Gastroesophageal sphincter (tissue), 4 donors: ENCODE data around the gene IKZF5. TPM values are rescaled to one million over a fixed set of nuclear protein-coding genes. Genes with fewer than 3 reads are reported as not detected.

ENCODE experiments used
- ATAC-seq: fragments of 150-250 bp; one replicate; pipeline ENCODE4 v1.9.1; 2016; ENCODE audit warnings: mild to moderate bottlenecking, moderate library complexity
- H3K27ac ChIP-seq, 4 donors: fragments of 200-600 bp; sonication (generic) in 3 of 4; 1 replicate in 3 of 4; 2 replicates in 1 of 4; pipeline ENCODE4 v1.5.1; 2016 to 2019
- H3K27me3 ChIP-seq: fragments of 200-600 bp; sonication (generic); one replicate; pipeline ENCODE4 v1.5.1; 2019
- H3K36me3 ChIP-seq, 2 donors: fragments of 200-600 bp; sonication (generic); one replicate each; pipeline ENCODE4 v1.5.1; 2019; ENCODE audit warnings: control low read depth in 1 of 2
- H3K4me1 ChIP-seq, 3 donors: fragments of 200-600 bp; sonication (generic); 1 replicate in 2 of 3; 2 replicates in 1 of 3; pipeline ENCODE4 v1.5.1; 2016 to 2019; ENCODE audit warnings: control low read depth in 2 of 3
- H3K4me3 ChIP-seq, 2 donors: fragments of 200-600 bp; sonication (generic); one replicate each; pipeline ENCODE4 v1.5.1; 2019; ENCODE audit warnings: mild to moderate bottlenecking in 1 of 2, moderate library complexity in 1 of 2
- H3K9me3 ChIP-seq, 3 donors: fragments of 200-600 bp; sonication (generic); one replicate each; pipeline ENCODE4 v1.5.1; 2017 to 2019; ENCODE audit warnings: control low read depth in 2 of 3
- CTCF ChIP-seq, 4 experiments: fragments of 200-600 bp in 2 of 4; fragments of 450-650 bp in 2 of 4; sonication (generic) in 1 of 4; IDR thresholded peaks; one replicate each; pipeline ENCODE4 v1.5.1; 2017 to 2019; ENCODE audit warnings: antibody characterized with exemption in 4 of 4, mild to moderate bottlenecking in 2 of 4, moderate library complexity in 2 of 4
- EP300 ChIP-seq: sonication (generic); formaldehyde crosslinking; IDR thresholded peaks from one replicate; pipeline ENCODE4 v1.6.1; 2017; ENCODE audit warnings: antibody characterized with exemption, mild to moderate bottlenecking
- POLR2A ChIP-seq, 2 donors: fragments of 450-650 bp; IDR thresholded peaks; one replicate each; pipeline ENCODE4 v1.6.1; 2017; ENCODE audit warnings: antibody characterized with exemption in 2 of 2, mild to moderate bottlenecking in 2 of 2, moderate library complexity in 1 of 2
- POLR2AphosphoS5 ChIP-seq: sonication (generic); formaldehyde crosslinking; IDR thresholded peaks from one replicate; pipeline ENCODE4 v1.6.1; 2017; ENCODE audit warnings: antibody characterized with exemption
- WGBS, 2 donors: methylation state at CpG; one replicate each; pipeline ENCODE4 v1.1.5; 2018; ENCODE audit warnings: low coverage in 1 of 2; 5-methylcytosine and 5-hydroxymethylcytosine counted together
- total RNA-seq, 4 donors: library from RNA; depleted of rRNA; stranded (reverse); fragments of >200 nt; gene quantifications; one replicate each; pipeline ENCODE4 v1.1.0, GENCODE V29; 2016

Gene IKZF5
- total RNA-seq, 4 donors from 2014 or later, result 5.8 to 14.3 (median 9.5) TPM

- Histone ChIP-seq H3K36me3 (peaks cover 0 to 10% of the 10 kb centered on the region in 2 donors), H3K27me3 (no peaks in the 10 kb centered on the region), H3K9me3 (peaks cover 0 to 19% (median 1%) of the 10 kb centered on the region in 3 donors), H3K4me1 (no peaks in the 10 kb centered on the region), H3K27ac (no peak overlapping the region), H3K4me3 (no peak overlapping the region)
- no peak for ATAC-seq
- TF ChIP-seq EP300 (no peak), CTCF (IDR thresholded peaks at IDR 0.05) (no peak), POLR2A (IDR thresholded peaks at IDR 0.05) (no peak), POLR2AphosphoS5 (no peak)
These were observed 41.7 kb downstream of the IKZF5 start for GRCh38 chr10:122966879-122967278.

- WGBS, 2 donors, result 63 to 89% methylated on average over 2 to 3 of the region's 3 CpGs
- TF ChIP-seq POLR2AphosphoS5 (no peak), POLR2A (IDR thresholded peaks at IDR 0.05) (no peak), CTCF (IDR thresholded peaks at IDR 0.05) (no peak), EP300 (no peak)
- Histone ChIP-seq H3K4me3 (no peak overlapping the region), H3K4me1 (no peaks in the 10 kb centered on the region), H3K9me3 (peaks cover 0 to 14% (median 1%) of the 10 kb centered on the region in 3 donors), H3K27ac (no peak overlapping the region), H3K27me3 (no peaks in the 10 kb centered on the region), H3K36me3 (peaks cover 0 to 10% of the 10 kb centered on the region in 2 donors)
- no peak for ATAC-seq
These were observed 46.2 kb downstream of the IKZF5 start for GRCh38 chr10:122962405-122962804.

- H3K9me3 ChIP-seq, result no peaks in the 10 kb centered on the region
- H3K36me3 ChIP-seq, result no peaks in the 10 kb centered on the region
- no peak for ATAC-seq
- no peak overlapping the region for H3K27ac ChIP-seq
- H3K4me3 ChIP-seq, result no peak overlapping the region
- TF ChIP-seq POLR2AphosphoS5 (no peak), POLR2A (IDR thresholded peaks at IDR 0.05) (no peak), EP300 (no peak), CTCF (IDR thresholded peaks at IDR 0.05) (no peak)
- 76% methylated on average over 5 of the region's 5 CpGs; no CpG with 5 or more reads in 1 of the 2 donors for WGBS, 2 donors
- no peaks in the 10 kb centered on the region for H3K27me3 ChIP-seq
- H3K4me1 ChIP-seq, result peaks cover 0 to 18% (median 11%) of the 10 kb centered on the region in 3 donors
These were observed 51.1 kb downstream of the IKZF5 start for GRCh38 chr10:122957474-122957873.

DNA sequence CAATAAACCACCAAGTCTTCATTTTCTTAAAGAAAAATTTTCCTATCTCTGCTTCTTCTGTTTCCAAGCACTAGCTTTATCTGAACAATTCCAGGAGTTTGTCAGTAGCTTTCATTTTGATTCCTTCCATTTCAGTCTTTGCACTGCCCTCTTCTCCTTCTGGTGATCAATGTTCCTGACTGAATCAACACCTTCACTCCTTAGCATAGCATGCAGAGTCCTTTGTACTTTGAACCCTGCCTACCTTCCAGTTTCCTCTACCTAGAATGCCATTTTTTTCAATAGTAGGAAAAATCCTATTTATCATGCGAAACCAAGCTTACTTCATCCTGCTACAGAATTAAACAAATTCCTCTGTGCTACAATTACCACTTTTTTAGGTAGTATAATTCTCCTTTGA lies 52.7 kb downstream of the IKZF5 start:
- ATAC-seq, result no peak
- Histone ChIP-seq H3K27ac (no peak overlapping the region), H3K4me1 (peaks cover 0 to 28% (median 16%) of the 10 kb centered on the region in 3 donors), H3K4me3 (no peak overlapping the region), H3K9me3 (no peaks in the 10 kb centered on the region), H3K27me3 (no peaks in the 10 kb centered on the region), H3K36me3 (no peaks in the 10 kb centered on the region)
- no peak for TF ChIP-seq POLR2AphosphoS5
- no peak for TF ChIP-seq POLR2A (IDR thresholded peaks at IDR 0.05)
- no peak for TF ChIP-seq CTCF (IDR thresholded peaks at IDR 0.05)
- TF ChIP-seq EP300, result no peak
- 67 to 82% methylated on average over 1 of the region's 1 CpG for WGBS, 2 donors

- Histone ChIP-seq H3K36me3 (no peaks in the 10 kb centered on the region), H3K9me3 (no peaks in the 10 kb centered on the region), H3K4me1 (peaks cover 0 to 28% (median 16%) of the 10 kb centered on the region in 3 donors), H3K27ac (peak overlapping the region in 2 of 4 donors; percentile 80 to 86), H3K4me3 (peak overlapping the region in 1 of 2 donors; percentile 87), H3K27me3 (no peaks in the 10 kb centered on the region)
- no peak for ATAC-seq
- no peak for TF ChIP-seq EP300
- no peak for TF ChIP-seq CTCF (IDR thresholded peaks at IDR 0.05)
- TF ChIP-seq POLR2A (IDR thresholded peaks at IDR 0.05), result no peak
- no peak for TF ChIP-seq POLR2AphosphoS5
- 69% methylated on average over 3 of the region's 13 CpGs; no CpG with 5 or more reads in 1 of the 2 donors for WGBS, 2 donors
These were observed 53.9 kb downstream of the IKZF5 start for GRCh38 chr10:122954731-122955050.
